D341Med (cell line): ENCODE results near the gene CNEP1R1.

Source experiments
- DNase-seq: peaks from one replicate; pipeline ENCODE4 v3.0.0; 2012; ENCODE audit warnings: low spot score

Gene CNEP1R1

GRCh38 chr16:50065241-50065623 is 40.2 kb downstream of the CNEP1R1 start:
- no peak for DNase-seq

GRCh38 chr16:50065624-50066481 is 40.8 kb downstream of the CNEP1R1 start, which contains the start of gene HEATR3:
Gene HEATR3 (plus strand): TSS chr16:50065970. CDS start chr16:50066132, 162 bp downstream.
- DNase-seq, result peak; percentile 97

- DNase-seq, result no peak
Observed at GRCh38 chr16:50066482-50067289, 41.7 kb downstream of the CNEP1R1 start.

- peak; percentile 48 for DNase-seq
Observed at GRCh38 chr16:50067290-50067853, 42.3 kb downstream of the CNEP1R1 start.

GRCh38 chr16:50068550-50068949 is 43.5 kb downstream of the CNEP1R1 start:
- no peak for DNase-seq

GRCh38 chr16:50069060-50069459 is 44.0 kb downstream of the CNEP1R1 start:
- DNase-seq, result no peak

GRCh38 chr16:50071075-50071671 is 46.1 kb downstream of the CNEP1R1 start:
- DNase-seq, result no peak

GRCh38 chr16:50072730-50073129 is 47.7 kb downstream of the CNEP1R1 start:
- DNase-seq, result no peak

GRCh38 chr16:50079397-50080140 is 54.5 kb downstream of the CNEP1R1 start:
- no peak for DNase-seq

GRCh38 chr16:50081428-50082018 is 56.5 kb downstream of the CNEP1R1 start:
- DNase-seq, result no peak

- DNase-seq, result no peak
Observed at GRCh38 chr16:50083996-50084395, 59.0 kb downstream of the CNEP1R1 start.

GRCh38 chr16:50086176-50086575 is 61.2 kb downstream of the CNEP1R1 start:
- no peak for DNase-seq
